CD8-positive, alpha-beta memory T cell (primary cell): ENCODE data around the gene DCLK2. TPM values are rescaled to one million over a fixed set of nuclear protein-coding genes. Genes with fewer than 3 reads are reported as not detected.

Experiments
- CTCF ChIA-PET: fragments of 350-600 bp; sonication (Branson Sonifier 250); formaldehyde crosslinking; loops from one replicate; lab custom pipeline; 2021; ENCODE audit warnings: antibody characterized with exemption; lab: Charles Lee
- POLR2A ChIA-PET: fragments of 350-600 bp; sonication (Branson Sonifier 250); formaldehyde crosslinking; loops from one replicate; lab custom pipeline; 2021; ENCODE audit warnings: antibody characterized with exemption; lab: Charles Lee
- DNase-seq, 5 donors: peaks; one replicate each; pipeline versions ENCODE4 v3.0.0 to v3.0.0-alpha.2; 2020 to 2022; ENCODE audit warnings: mixed read lengths in 1 of 5
- H3K27ac ChIP-seq: one replicate; pipeline ENCODE4 v1.7.0; 2013; ENCODE audit warnings: low read depth, mild to moderate bottlenecking, low read length, moderate library complexity
- H3K27me3 ChIP-seq: 2 replicates; pipeline ENCODE4 v1.7.0; 2013; ENCODE audit warnings: low read length, mild to moderate bottlenecking; ENCODE audit not compliant: insufficient read depth, poor library complexity, severe bottlenecking
- H3K36me3 ChIP-seq: 2 replicates; pipeline ENCODE4 v1.7.0; 2013; ENCODE audit warnings: mild to moderate bottlenecking, low read length, moderate library complexity; ENCODE audit not compliant: insufficient read depth
- H3K4me1 ChIP-seq: 2 replicates; pipeline ENCODE4 v1.7.0; 2013; ENCODE audit warnings: mild to moderate bottlenecking, low read length, moderate library complexity; ENCODE audit not compliant: insufficient read depth
- H3K4me3 ChIP-seq: 2 replicates; pipeline ENCODE4 v1.7.0; 2013; ENCODE audit warnings: mild to moderate bottlenecking, low read length
- H3K9me3 ChIP-seq: 2 replicates; pipeline ENCODE4 v1.7.0; 2013; ENCODE audit warnings: mild to moderate bottlenecking, low read length
- H3K27ac Mint-ChIP-seq, 8 donors: one replicate each; pipeline ENCODE4 v1.8.0; 2020 to 2021; ENCODE audit warnings: mixed read lengths in 8 of 8, mild to moderate bottlenecking in 6 of 8, inconsistent platforms in 3 of 8, moderate library complexity in 3 of 8
- H3K27me3 Mint-ChIP-seq, 2 donors: one replicate each; pipeline ENCODE4 v1.8.0; 2020 to 2021; ENCODE audit warnings: mixed read lengths in 2 of 2, mild to moderate bottlenecking in 1 of 2, moderate library complexity in 1 of 2
- H3K36me3 Mint-ChIP-seq, 3 donors: one replicate each; pipeline ENCODE4 v1.8.0; 2020 to 2021; ENCODE audit warnings: mixed read lengths in 3 of 3, inconsistent platforms in 1 of 3, mild to moderate bottlenecking in 1 of 3
- H3K4me1 Mint-ChIP-seq, 3 donors: one replicate each; pipeline ENCODE4 v1.8.0; 2020 to 2021; ENCODE audit warnings: mixed read lengths in 3 of 3, inconsistent platforms in 1 of 3, mild to moderate bottlenecking in 1 of 3
- H3K4me3 Mint-ChIP-seq, 7 donors: one replicate each; pipeline ENCODE4 v1.8.0; 2020 to 2021; ENCODE audit warnings: mixed read lengths in 7 of 7, mild to moderate bottlenecking in 6 of 7, moderate library complexity in 4 of 7, inconsistent platforms in 2 of 7
- H3K9me3 Mint-ChIP-seq, 5 donors: one replicate each; pipeline ENCODE4 v1.8.0; 2020 to 2022; ENCODE audit warnings: mixed read lengths in 5 of 5, mild to moderate bottlenecking in 3 of 5, moderate library complexity in 2 of 5, inconsistent platforms in 1 of 5
- polyA plus RNA-seq: library from polyadenylated mRNA; unstranded; fragments of 300-500 nt; fragmentation: Illumina TruSeq; gene quantifications from one replicate; pipeline ENCODE4 v1.2.3, GENCODE V29; 2021
- total RNA-seq, 2 experiments: library from RNA; stranded (reverse); gene quantifications; one replicate each; pipeline ENCODE4 v1.2.3, GENCODE V29; 2021

Gene DCLK2
- total and polyA plus RNA-seq, 3 experiments from 2014 or later, result not detected

GRCh38 chr4:150044517-150044916, 33.7 kb upstream of the DCLK2 start:
- Mint-ChIP-seq H3K36me3 (no peaks in the 10 kb centered on the region), H3K27ac (no peak overlapping the region), H3K9me3 (no peaks in the 10 kb centered on the region), H3K27me3 (peaks cover 4 to 14% of the 10 kb centered on the region in 2 donors), H3K4me1 (no peaks in the 10 kb centered on the region), H3K4me3 (no peak overlapping the region)
- ChIA-PET POLR2A (no interaction called here), CTCF (no interaction called here)
- Histone ChIP-seq H3K4me3 (no peak overlapping the region), H3K27me3 (no peaks in the 10 kb centered on the region), H3K9me3 (no peaks in the 10 kb centered on the region), H3K27ac (no peak overlapping the region), H3K4me1 (no peaks in the 10 kb centered on the region), H3K36me3 (no peaks in the 10 kb centered on the region)
- no peak for DNase-seq

DNA sequence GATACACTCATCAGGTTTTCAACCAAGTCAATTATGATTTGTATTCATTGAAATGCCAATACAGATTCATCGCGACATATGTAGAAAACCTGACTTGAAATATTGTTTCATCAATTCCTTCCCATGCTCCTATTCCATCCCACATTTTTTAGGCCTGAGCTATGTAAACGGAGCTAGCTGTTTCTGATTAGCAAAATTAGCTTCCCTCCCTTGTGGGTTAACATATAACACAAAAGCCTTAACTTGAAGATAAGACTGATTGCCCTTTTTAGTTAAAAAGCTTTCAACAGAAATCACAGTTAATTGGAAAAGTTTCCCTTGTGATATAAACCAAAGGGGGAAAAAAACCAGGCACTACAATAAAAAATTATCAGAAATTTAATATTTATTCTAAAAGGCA, 32.8 kb upstream of the DCLK2 start:
- H3K4me1 ChIP-seq, result no peaks in the 10 kb centered on the region
- Mint-ChIP-seq H3K4me1 (no peaks in the 10 kb centered on the region), H3K4me3 (no peak overlapping the region), H3K27ac (no peak overlapping the region), H3K27me3 (peaks cover 4 to 14% of the 10 kb centered on the region in 2 donors), H3K9me3 (no peaks in the 10 kb centered on the region), H3K36me3 (no peaks in the 10 kb centered on the region)
- H3K36me3 ChIP-seq, result no peaks in the 10 kb centered on the region
- ChIA-PET POLR2A (no interaction called here), CTCF (no interaction called here)
- no peak overlapping the region for H3K27ac ChIP-seq
- no peak overlapping the region for H3K4me3 ChIP-seq
- DNase-seq, result no peak
- no peaks in the 10 kb centered on the region for H3K27me3 ChIP-seq
- H3K9me3 ChIP-seq, result no peaks in the 10 kb centered on the region

- no peaks in the 10 kb centered on the region for H3K27me3 ChIP-seq
- CTCF ChIA-PET, result interaction anchor here (0.7 kb wide), 1 partner anchor 398 kb away, joined by 3 read pairs; no protein-coding TSS in a partner anchor
- H3K36me3 ChIP-seq, result no peaks in the 10 kb centered on the region
- H3K27ac Mint-ChIP-seq, result no peak overlapping the region
- no peak for DNase-seq
- peaks cover 4 to 7% of the 10 kb centered on the region in 2 donors for H3K27me3 Mint-ChIP-seq
- POLR2A ChIA-PET, result no interaction called here
- no peaks in the 10 kb centered on the region for H3K9me3 Mint-ChIP-seq
- no peak overlapping the region for H3K4me3 ChIP-seq
- H3K36me3 Mint-ChIP-seq, result no peaks in the 10 kb centered on the region
- no peaks in the 10 kb centered on the region for H3K4me1 Mint-ChIP-seq
- no peaks in the 10 kb centered on the region for H3K4me1 ChIP-seq
- H3K27ac ChIP-seq, result no peak overlapping the region
- H3K4me3 Mint-ChIP-seq, result no peak overlapping the region
- no peaks in the 10 kb centered on the region for H3K9me3 ChIP-seq
Measured at GRCh38 chr4:150046728-150047217, 31.5 kb upstream of the DCLK2 start.

DNA sequence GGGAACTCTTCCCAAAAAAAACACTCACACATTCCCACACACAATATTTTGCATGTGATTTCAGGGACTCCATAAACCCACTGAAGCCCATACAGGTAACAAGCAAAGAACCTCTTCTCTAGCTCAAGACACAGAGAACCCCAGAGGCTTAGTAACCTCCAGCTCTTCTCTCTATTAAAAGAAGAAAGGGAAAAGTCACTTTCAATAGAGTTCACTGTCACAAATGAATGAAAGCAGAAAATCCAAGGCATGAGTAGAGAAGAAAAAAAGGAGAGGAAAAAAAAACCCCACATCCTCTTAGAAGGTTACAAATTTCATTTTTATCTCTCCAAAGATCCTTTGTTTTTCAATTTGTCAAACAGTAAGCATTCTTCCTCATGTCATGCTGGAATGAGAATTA, 30.7 kb upstream of the DCLK2 start:
- H3K4me1 Mint-ChIP-seq, result no peaks in the 10 kb centered on the region
- Histone ChIP-seq H3K4me1 (no peaks in the 10 kb centered on the region), H3K27me3 (no peaks in the 10 kb centered on the region), H3K9me3 (no peaks in the 10 kb centered on the region), H3K27ac (no peak overlapping the region), H3K36me3 (no peaks in the 10 kb centered on the region), H3K4me3 (no peak overlapping the region)
- no peak overlapping the region for H3K27ac Mint-ChIP-seq
- peaks cover 3 to 4% of the 10 kb centered on the region in 2 donors for H3K27me3 Mint-ChIP-seq
- no peaks in the 10 kb centered on the region for H3K36me3 Mint-ChIP-seq
- no peak overlapping the region for H3K4me3 Mint-ChIP-seq
- ChIA-PET POLR2A (no interaction called here), CTCF (no interaction called here)
- no peaks in the 10 kb centered on the region for H3K9me3 Mint-ChIP-seq
- DNase-seq, result no peak

- Histone ChIP-seq H3K9me3 (no peaks in the 10 kb centered on the region), H3K4me1 (no peaks in the 10 kb centered on the region), H3K36me3 (no peaks in the 10 kb centered on the region), H3K4me3 (no peak overlapping the region), H3K27me3 (no peaks in the 10 kb centered on the region), H3K27ac (no peak overlapping the region)
- Mint-ChIP-seq H3K4me1 (no peaks in the 10 kb centered on the region), H3K9me3 (no peaks in the 10 kb centered on the region), H3K27me3 (peaks cover under 1 to 1% of the 10 kb centered on the region in 2 donors), H3K36me3 (no peaks in the 10 kb centered on the region), H3K27ac (no peak overlapping the region), H3K4me3 (no peak overlapping the region)
- POLR2A ChIA-PET, result no interaction called here
- no peak for DNase-seq
- CTCF ChIA-PET, result no interaction called here
Measured at GRCh38 chr4:150049682-150050081, 28.6 kb upstream of the DCLK2 start.

GRCh38 chr4:150050566-150050965, 27.7 kb upstream of the DCLK2 start:
- Mint-ChIP-seq H3K27me3 (peaks cover 0 to 1% of the 10 kb centered on the region in 2 donors), H3K36me3 (no peaks in the 10 kb centered on the region), H3K27ac (no peak overlapping the region), H3K4me1 (no peaks in the 10 kb centered on the region), H3K9me3 (no peaks in the 10 kb centered on the region), H3K4me3 (no peak overlapping the region)
- H3K9me3 ChIP-seq, result no peaks in the 10 kb centered on the region
- CTCF ChIA-PET, result no interaction called here
- POLR2A ChIA-PET, result no interaction called here
- H3K27ac ChIP-seq, result no peak overlapping the region
- no peak for DNase-seq
- H3K27me3 ChIP-seq, result no peaks in the 10 kb centered on the region
- no peak overlapping the region for H3K4me3 ChIP-seq
- H3K36me3 ChIP-seq, result no peaks in the 10 kb centered on the region
- H3K4me1 ChIP-seq, result no peaks in the 10 kb centered on the region

DNA sequence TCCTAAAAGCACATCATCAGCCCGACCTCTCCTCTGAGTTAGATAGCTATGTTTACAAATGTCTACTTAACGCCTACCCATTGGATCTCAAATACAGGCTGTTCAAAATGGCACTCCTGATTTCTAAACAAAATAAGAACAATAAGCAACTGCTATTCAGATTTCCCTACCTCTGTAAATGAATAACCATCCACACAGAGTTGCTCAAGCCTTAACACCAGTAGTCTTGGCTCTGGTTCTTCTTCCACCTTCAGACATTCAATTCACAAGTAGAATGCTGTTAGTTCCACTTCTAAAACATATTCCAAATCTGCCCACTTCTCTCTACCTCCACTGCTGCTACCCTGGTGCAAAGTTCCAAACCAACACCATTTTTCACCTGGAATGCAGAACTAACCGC, 27.1 kb upstream of the DCLK2 start:
- no peaks in the 10 kb centered on the region for H3K4me1 ChIP-seq
- Mint-ChIP-seq H3K4me1 (no peaks in the 10 kb centered on the region), H3K9me3 (peaks cover 0 to 2% (median 0%) of the 10 kb centered on the region in 5 donors), H3K4me3 (no peak overlapping the region), H3K36me3 (no peaks in the 10 kb centered on the region), H3K27me3 (peaks cover 0 to 1% of the 10 kb centered on the region in 2 donors), H3K27ac (no peak overlapping the region)
- POLR2A ChIA-PET, result no interaction called here
- no peak for DNase-seq
- H3K36me3 ChIP-seq, result no peaks in the 10 kb centered on the region
- no peak overlapping the region for H3K4me3 ChIP-seq
- no peak overlapping the region for H3K27ac ChIP-seq
- no peaks in the 10 kb centered on the region for H3K9me3 ChIP-seq
- CTCF ChIA-PET, result no interaction called here
- H3K27me3 ChIP-seq, result no peaks in the 10 kb centered on the region

DNA sequence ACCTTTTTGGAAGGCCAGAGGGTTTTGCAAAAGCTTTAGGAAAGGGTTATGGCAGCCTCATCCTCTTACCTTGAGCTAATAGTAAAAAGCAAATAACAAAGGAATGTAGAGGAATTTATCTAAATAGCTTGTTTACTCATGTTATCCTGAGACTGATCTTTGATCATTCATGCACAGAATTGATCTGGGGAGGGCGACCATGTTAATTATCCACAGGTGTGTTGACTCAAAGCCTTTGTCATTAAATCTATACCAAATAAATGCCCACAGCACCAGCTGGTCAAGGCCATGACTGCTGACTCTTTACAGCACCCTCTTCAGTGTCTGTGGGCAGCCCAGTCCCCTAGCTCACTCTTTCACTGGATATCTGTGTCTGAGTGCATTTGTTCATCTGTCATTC, 22.8 kb upstream of the DCLK2 start:
- Mint-ChIP-seq H3K27ac (no peak overlapping the region), H3K4me3 (no peak overlapping the region), H3K27me3 (peaks cover 0 to 1% of the 10 kb centered on the region in 2 donors), H3K9me3 (peaks cover 0 to 11% (median 2%) of the 10 kb centered on the region in 5 donors), H3K36me3 (no peaks in the 10 kb centered on the region), H3K4me1 (no peaks in the 10 kb centered on the region)
- H3K4me1 ChIP-seq, result no peaks in the 10 kb centered on the region
- no peak overlapping the region for H3K27ac ChIP-seq
- H3K4me3 ChIP-seq, result no peak overlapping the region
- H3K9me3 ChIP-seq, result no peaks in the 10 kb centered on the region
- no peak for DNase-seq
- ChIA-PET CTCF (no interaction called here), POLR2A (no interaction called here)
- H3K36me3 ChIP-seq, result no peaks in the 10 kb centered on the region
- H3K27me3 ChIP-seq, result no peaks in the 10 kb centered on the region

DNA sequence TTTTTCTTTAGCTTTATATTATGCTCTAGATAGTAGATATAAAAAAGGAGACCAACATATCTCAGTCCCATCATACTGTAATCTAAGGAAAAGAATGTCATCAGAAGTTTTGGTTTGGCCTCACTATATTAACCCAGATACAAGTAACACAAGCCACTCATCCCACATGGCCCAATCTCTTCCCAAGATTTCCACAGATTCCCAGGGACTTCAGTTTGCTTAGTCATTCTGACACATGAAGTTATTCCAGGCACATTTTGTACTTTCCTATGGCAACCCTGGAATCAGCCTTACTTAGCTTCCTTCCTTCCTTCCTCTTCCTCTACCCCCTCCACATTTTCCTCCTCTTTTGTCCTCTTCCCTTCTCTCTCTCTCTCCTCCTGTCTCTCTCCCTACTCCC, 21.7 kb upstream of the DCLK2 start:
- Mint-ChIP-seq H3K27ac (peak overlapping the region in 1 of 8 donors; percentile 47), H3K4me1 (no peaks in the 10 kb centered on the region), H3K27me3 (peaks cover 0 to 1% of the 10 kb centered on the region in 2 donors), H3K4me3 (no peak overlapping the region), H3K36me3 (no peaks in the 10 kb centered on the region), H3K9me3 (peaks cover 0 to 11% (median 2%) of the 10 kb centered on the region in 5 donors)
- Histone ChIP-seq H3K27ac (no peak overlapping the region), H3K4me3 (no peak overlapping the region), H3K27me3 (no peaks in the 10 kb centered on the region), H3K36me3 (no peaks in the 10 kb centered on the region), H3K4me1 (no peaks in the 10 kb centered on the region), H3K9me3 (no peaks in the 10 kb centered on the region)
- DNase-seq, result no peak
- ChIA-PET CTCF (no interaction called here), POLR2A (no interaction called here)
